T-cell (primary cell): Measurements from ENCODE around the gene XRCC1. TPM values are rescaled to one million over a fixed set of nuclear protein-coding genes. Genes with fewer than 3 reads are reported as not detected.

ENCODE experiments used
- ATAC-seq, 4 experiments: fragments of 200-7000 bp in 3 of 4; fragments of 150-1000 bp in 1 of 4; cut with Tn5 transposase; replicated peaks in 1 of 4; 1 replicate in 3 of 4; 2 replicates in 1 of 4; pipeline ENCODE4 v1.10.0; 2021; ENCODE audit warnings: moderate library complexity in 3 of 4, mild to moderate bottlenecking in 2 of 4, moderate number of reproducible peaks in 1 of 4
- CTCF ChIA-PET, 2 donors: fragments of 300-600 bp; sonication (Branson Sonifier 250); formaldehyde crosslinking; loops; one replicate each; lab custom pipeline; 2022; ENCODE audit warnings: antibody characterized with exemption in 2 of 2; lab: Charles Lee
- POLR2A ChIA-PET, 2 donors: fragments of 300-600 bp; sonication (Branson Sonifier 250); formaldehyde crosslinking; loops; one replicate each; lab custom pipeline; 2022; ENCODE audit warnings: antibody characterized with exemption in 2 of 2; lab: Charles Lee
- DNase-seq, 35 experiments: peaks; one replicate each; pipeline versions ENCODE4 v3.0.0 to v3.0.0-alpha.2; 2013 to 2023
- H3K27ac ChIP-seq: one replicate; pipeline ENCODE4 v1.5.1; 2013; ENCODE audit warnings: low read length
- H3K27me3 ChIP-seq, 2 experiments: replicated peaks in 1 of 2; 1 replicate in 1 of 2; 2 replicates in 1 of 2; pipeline versions ENCODE4 v1.6.1 to v1.7.0; 2013; ENCODE audit warnings: low read length in 1 of 2, mixed read lengths in 1 of 2; ENCODE audit not compliant: control insufficient read depth in 2 of 2, insufficient read depth in 2 of 2; ENCODE audit errors: extremely low read depth in 1 of 2
- H3K36me3 ChIP-seq, 2 donors: 1 replicate in 1 of 2; 2 replicates in 1 of 2; pipeline versions ENCODE4 v1.6.1 to v1.7.0; 2013; ENCODE audit warnings: low read length in 1 of 2; ENCODE audit not compliant: control insufficient read depth in 2 of 2, insufficient read depth in 1 of 2; ENCODE audit errors: extremely low read depth in 1 of 2
- H3K4me1 ChIP-seq, 2 experiments: 1 replicate in 1 of 2; 2 replicates in 1 of 2; pipeline versions ENCODE4 v1.6.1 to v1.7.0; 2013; ENCODE audit warnings: low read length in 2 of 2, mixed read lengths in 1 of 2; ENCODE audit not compliant: insufficient read depth in 2 of 2, control insufficient read depth in 1 of 2; ENCODE audit errors: extremely low read depth in 1 of 2
- H3K4me3 ChIP-seq, 2 donors: 1 replicate in 1 of 2; 2 replicates in 1 of 2; pipeline versions ENCODE4 v1.5.1 to v1.7.0; 2013; ENCODE audit warnings: mild to moderate bottlenecking in 2 of 2, low read length in 1 of 2, moderate library complexity in 1 of 2; ENCODE audit not compliant: control insufficient read depth in 1 of 2; ENCODE audit errors: extremely low read depth in 1 of 2
- H3K9me3 ChIP-seq: 2 replicates; pipeline ENCODE4 v1.7.0; 2013
- H3K27ac Mint-ChIP-seq, 2 donors: one replicate each; pipeline ENCODE4 v1.8.0; 2020 to 2021; ENCODE audit warnings: mild to moderate bottlenecking in 2 of 2, mixed read lengths in 2 of 2
- H3K27me3 Mint-ChIP-seq, 2 donors: one replicate each; pipeline ENCODE4 v1.8.0; 2021 to 2022; ENCODE audit warnings: mixed read lengths in 2 of 2
- H3K36me3 Mint-ChIP-seq: one replicate; pipeline ENCODE4 v1.8.0; 2021; ENCODE audit warnings: mixed read lengths
- H3K4me1 Mint-ChIP-seq, 3 donors: one replicate each; pipeline ENCODE4 v1.8.0; 2020 to 2022; ENCODE audit warnings: mixed read lengths in 3 of 3, mild to moderate bottlenecking in 1 of 3
- H3K4me3 Mint-ChIP-seq, 3 donors: one replicate each; pipeline ENCODE4 v1.8.0; 2020 to 2022; ENCODE audit warnings: mild to moderate bottlenecking in 3 of 3, mixed read lengths in 3 of 3, moderate library complexity in 3 of 3
- H3K9me3 Mint-ChIP-seq, 3 donors: one replicate each; pipeline ENCODE4 v1.8.0; 2020 to 2022; ENCODE audit warnings: mixed read lengths in 3 of 3
- WGBS: methylation state at CpG from one replicate; pipeline ENCODE4 v1.1.5; 2013; ENCODE audit warnings: missing lambda C conversion rate; ENCODE audit not compliant: insufficient coverage; 5-methylcytosine and 5-hydroxymethylcytosine counted together
- total RNA-seq, 35 experiments: library from RNA in 6 of 35; stranded (reverse) in 6 of 35; fragments of 120-200 nt in 1 of 35; gene quantifications; one replicate each; pipeline versions ENCODE4 v1.2.1 to v1.2.4 and lab custom pipeline; 2013 to 2026

The XRCC1 gene
- total RNA-seq, 5 donors from 2014 or later (not counting 1 experiment from before 2014, with no cell fraction given), result 31.7 to 37.8 (median 35.4) TPM

DNA sequence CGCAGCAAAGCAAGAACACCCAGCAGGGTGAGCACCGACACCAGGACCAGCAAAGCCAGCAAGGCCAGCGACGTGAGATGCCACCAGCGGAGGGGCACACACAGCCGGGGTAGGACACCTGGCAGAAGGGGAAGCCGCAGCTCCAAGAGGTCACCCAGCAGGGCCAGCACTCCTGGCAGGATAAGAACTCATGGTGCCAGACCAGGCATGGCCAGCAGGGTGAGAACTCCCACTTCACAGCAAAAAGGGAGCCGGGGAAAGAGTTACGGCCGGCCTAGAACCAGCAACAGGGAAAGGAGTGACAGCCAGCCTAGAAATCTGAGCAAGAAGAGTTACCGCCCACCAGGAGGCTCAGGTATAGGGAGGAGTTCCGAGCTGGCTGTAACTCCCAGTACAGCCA, 37.0 kb upstream of the XRCC1 start:
- CTCF ChIA-PET, result no interaction called here
- Histone ChIP-seq H3K9me3 (no peaks in the 10 kb centered on the region), H3K4me3 (no peak overlapping the region), H3K27ac (no peak overlapping the region), H3K36me3 (peaks cover 23 to 34% of the 10 kb centered on the region in 2 donors), H3K27me3 (no peaks in the 10 kb centered on the region), H3K4me1 (peaks cover 0 to 4% of the 10 kb centered on the region in 2 experiments)
- H3K27me3 Mint-ChIP-seq, result no peaks in the 10 kb centered on the region
- no peaks in the 10 kb centered on the region for H3K9me3 Mint-ChIP-seq
- peaks cover 33% of the 10 kb centered on the region for H3K36me3 Mint-ChIP-seq
- DNase-seq (no peak), ATAC-seq (no peak)
- POLR2A ChIA-PET, result no interaction called here
- H3K4me3 Mint-ChIP-seq, result no peak overlapping the region
- no peak overlapping the region for H3K27ac Mint-ChIP-seq
- H3K4me1 Mint-ChIP-seq, result peaks cover 28 to 48% (median 29%) of the 10 kb centered on the region in 3 donors
- 98% methylated on average over 8 of the region's 12 CpGs for WGBS

DNA sequence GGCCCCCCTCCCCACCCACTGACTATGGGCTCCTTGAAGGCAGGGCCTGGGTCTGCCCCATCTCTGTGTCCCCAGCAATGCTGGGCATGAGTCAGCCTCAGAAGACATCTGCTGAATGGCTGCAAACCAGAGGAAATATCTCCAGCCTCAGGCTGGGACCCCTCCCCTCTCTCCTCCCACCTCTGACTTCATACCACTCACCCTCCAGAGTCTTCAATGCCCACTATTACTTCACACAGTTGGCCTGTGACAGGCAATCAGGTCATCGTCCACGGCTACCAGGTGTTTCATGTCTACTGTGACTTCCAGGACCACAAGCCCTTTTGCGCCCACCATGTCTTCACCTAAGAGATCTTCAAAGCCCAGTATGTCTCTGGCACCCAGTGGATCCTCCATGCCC, 36.5 kb upstream of the XRCC1 start, which contains the start of gene SRRM5:
TSS of gene SRRM5 (plus strand) at position 301 of the 400 bp plus-strand sequence. CDS start at position 335, 34 bp downstream.
- H3K36me3 Mint-ChIP-seq, result peaks cover 37% of the 10 kb centered on the region
- ChIA-PET POLR2A (no interaction called here), CTCF (no interaction called here)
- no peak for ATAC-seq
- H3K4me1 Mint-ChIP-seq, result peaks cover 30 to 46% (median 30%) of the 10 kb centered on the region in 3 donors
- Histone ChIP-seq H3K27ac (no peak within 1 kb of the TSS), H3K36me3 (peaks cover 23 to 34% of the 10 kb centered on the region in 2 donors), H3K4me3 (no peak within 1 kb of the TSS), H3K4me1 (peaks cover 0 to 4% of the 10 kb centered on the region in 2 experiments), H3K9me3 (no peaks in the 10 kb centered on the region), H3K27me3 (no peaks in the 10 kb centered on the region)
- DNase-seq, result no peak
- H3K4me3 Mint-ChIP-seq, result no peak within 1 kb of the TSS
- H3K27ac Mint-ChIP-seq, result no peak within 1 kb of the TSS
- WGBS, result 100% methylated on average over 3 of the region's 3 CpGs
- no peaks in the 10 kb centered on the region for H3K9me3 Mint-ChIP-seq
- H3K27me3 Mint-ChIP-seq, result no peaks in the 10 kb centered on the region

- H3K4me3 Mint-ChIP-seq, result no peak overlapping the region
- DNase-seq (no peak), ATAC-seq (no peak)
- peaks cover 24 to 36% (median 27%) of the 10 kb centered on the region in 3 donors for H3K4me1 Mint-ChIP-seq
- H3K9me3 Mint-ChIP-seq, result no peaks in the 10 kb centered on the region
- H3K4me3 ChIP-seq, result no peak overlapping the region
- H3K36me3 Mint-ChIP-seq, result peaks cover 39% of the 10 kb centered on the region
- no peak overlapping the region for H3K27ac ChIP-seq
- no peaks in the 10 kb centered on the region for H3K27me3 ChIP-seq
- ChIA-PET CTCF (no interaction called here), POLR2A (no interaction called here)
- H3K9me3 ChIP-seq, result no peaks in the 10 kb centered on the region
- 100% methylated on average over 1 of the region's 3 CpGs for WGBS
- H3K27ac Mint-ChIP-seq, result peak overlapping the region in 1 of 2 donors; percentile 57
- H3K4me1 ChIP-seq, result peaks cover 0 to 4% of the 10 kb centered on the region in 2 experiments
- no peaks in the 10 kb centered on the region for H3K27me3 Mint-ChIP-seq
- H3K36me3 ChIP-seq, result peaks cover 23 to 38% of the 10 kb centered on the region in 2 donors
Measured at GRCh38 chr19:43610493-43610892, 35.2 kb upstream of the XRCC1 start.

- no peak overlapping the region for H3K27ac ChIP-seq
- Mint-ChIP-seq H3K27me3 (no peaks in the 10 kb centered on the region), H3K36me3 (peaks cover 39% of the 10 kb centered on the region), H3K4me3 (no peak overlapping the region), H3K9me3 (no peaks in the 10 kb centered on the region), H3K4me1 (peaks cover 24 to 35% (median 26%) of the 10 kb centered on the region in 3 donors), H3K27ac (peak overlapping the region in 1 of 2 donors; percentile 61)
- H3K4me1 ChIP-seq, result peaks cover 0 to 4% of the 10 kb centered on the region in 2 experiments
- no peak for DNase-seq
- ChIA-PET CTCF (interaction anchor here in 1 of 2 donors (0.7 kb wide), 1 partner anchor 55 kb away, joined by 4 read pairs; no protein-coding TSS in a partner anchor), POLR2A (no interaction called here)
- peaks cover 23 to 38% of the 10 kb centered on the region in 2 donors for H3K36me3 ChIP-seq
- H3K9me3 ChIP-seq, result no peaks in the 10 kb centered on the region
- ATAC-seq, result no peak
- no peaks in the 10 kb centered on the region for H3K27me3 ChIP-seq
- H3K4me3 ChIP-seq, result no peak overlapping the region
- 90% methylated on average over 6 of the region's 7 CpGs for WGBS
Measured at GRCh38 chr19:43609872-43610271, 34.5 kb upstream of the XRCC1 start.

- ChIA-PET POLR2A (interaction anchor here in 1 of 2 donors (0.5 kb wide), 1 partner anchor 111 kb away, joined by 4 read pairs; no protein-coding TSS in a partner anchor), CTCF (no interaction called here)
- 61% methylated on average over 11 of the region's 28 CpGs for WGBS
- Mint-ChIP-seq H3K4me1 (peaks cover 14 to 18% (median 14%) of the 10 kb centered on the region in 3 donors), H3K27ac (peak overlapping the region; percentile 36 to 68), H3K27me3 (no peaks in the 10 kb centered on the region), H3K36me3 (peaks cover 20% of the 10 kb centered on the region), H3K9me3 (no peaks in the 10 kb centered on the region), H3K4me3 (no peak overlapping the region)
- H3K36me3 ChIP-seq, result peaks cover 10 to 25% of the 10 kb centered on the region in 2 donors
- no peak overlapping the region for H3K4me3 ChIP-seq
- H3K9me3 ChIP-seq, result no peaks in the 10 kb centered on the region
- H3K4me1 ChIP-seq, result peaks cover 0 to 4% of the 10 kb centered on the region in 2 experiments
- H3K27ac ChIP-seq, result no peak overlapping the region
- ATAC-seq (peak in 2 of 4 experiments; percentile 17 to 46), DNase-seq (no peak)
- no peaks in the 10 kb centered on the region for H3K27me3 ChIP-seq
Measured at GRCh38 chr19:43607238-43608205, 32.2 kb upstream of the XRCC1 start.

DNA sequence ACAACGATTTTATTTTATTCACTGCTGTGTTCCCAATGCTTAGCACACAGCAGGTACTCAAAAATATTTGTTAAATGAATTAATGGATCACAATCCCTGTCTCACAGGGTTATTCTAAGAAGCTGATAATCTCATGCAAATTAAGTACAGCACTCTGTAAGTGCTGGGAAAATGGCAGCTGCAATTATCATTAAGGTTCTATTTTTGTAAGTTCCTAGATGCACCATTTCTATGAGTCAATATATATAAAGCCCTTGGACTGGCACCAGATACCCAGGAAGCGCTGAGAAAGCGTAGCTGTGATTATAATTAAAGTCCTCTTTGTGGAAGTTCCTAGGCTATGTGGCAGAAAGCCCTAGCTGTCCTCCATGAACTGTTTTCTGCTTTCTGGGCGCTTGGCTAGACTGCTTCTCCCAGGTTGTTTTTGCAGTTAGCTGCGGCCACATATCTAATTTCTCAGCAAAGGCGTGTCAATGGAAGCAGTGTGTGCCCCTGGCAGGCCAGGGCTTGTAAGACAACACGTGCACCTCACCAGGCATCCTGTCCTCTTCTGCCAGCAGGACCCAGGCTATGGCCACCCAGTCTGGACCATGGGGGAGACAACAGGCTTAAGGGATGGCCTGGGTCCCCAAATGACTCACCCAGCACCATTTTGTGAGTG, 31.4 kb upstream of the XRCC1 start:
- POLR2A ChIA-PET, result no interaction called here
- Mint-ChIP-seq H3K4me1 (peaks cover 10 to 12% (median 10%) of the 10 kb centered on the region in 3 donors), H3K36me3 (peaks cover 14% of the 10 kb centered on the region)

More for the DNA sequence above, 31.4 kb upstream of the XRCC1 start:
- Histone ChIP-seq H3K27ac (no peak overlapping the region), H3K4me3 (no peak overlapping the region), H3K9me3 (no peaks in the 10 kb centered on the region), H3K27me3 (no peaks in the 10 kb centered on the region), H3K4me1 (peaks cover 0 to under 1% of the 10 kb centered on the region in 2 experiments), H3K36me3 (peaks cover 3 to 17% of the 10 kb centered on the region in 2 donors)
- DNase-seq (no peak), ATAC-seq (no peak)
- H3K4me3 Mint-ChIP-seq, result no peak overlapping the region
- CTCF ChIA-PET, result no interaction called here
- no peaks in the 10 kb centered on the region for H3K27me3 Mint-ChIP-seq
- peak overlapping the region in 1 of 2 donors; percentile 18 for H3K27ac Mint-ChIP-seq
- H3K9me3 Mint-ChIP-seq, result no peaks in the 10 kb centered on the region
- 97% methylated on average over 5 of the region's 7 CpGs for WGBS
